Mesenchymal stem cell (in vitro differentiated cells and primary cell): ENCODE results near the gene DUOX2.

Source experiments
- DNase-seq: peaks from one replicate; pipeline ENCODE4 v3.0.0-alpha.2; 2013
- H2AFZ ChIP-seq: one replicate; pipeline ENCODE4 v1.6.1; 2013; ENCODE audit warnings: low read depth, mild to moderate bottlenecking, control low read depth, inconsistent platforms, low read length, moderate library complexity
- H2AK5ac ChIP-seq: 2 replicates; pipeline ENCODE4 v1.6.1; 2013; ENCODE audit warnings: low read length, moderate library complexity, mild to moderate bottlenecking, inconsistent platforms; ENCODE audit not compliant: severe bottlenecking
- H2BK120ac ChIP-seq: one replicate; pipeline ENCODE4 v1.6.1; 2013; ENCODE audit warnings: low read depth, mild to moderate bottlenecking, inconsistent platforms, low read length, moderate library complexity
- H2BK12ac ChIP-seq, 2 experiments: one replicate each; pipeline ENCODE4 v1.6.1; 2013; ENCODE audit warnings: inconsistent platforms in 2 of 2, low read length in 2 of 2, mild to moderate bottlenecking in 2 of 2, moderate library complexity in 2 of 2, control low read depth in 1 of 2
- H2BK15ac ChIP-seq: one replicate; pipeline ENCODE4 v1.6.1; 2013; ENCODE audit warnings: mild to moderate bottlenecking, low read depth, inconsistent platforms; ENCODE audit not compliant: poor library complexity, severe bottlenecking
- H2BK5ac ChIP-seq: 2 replicates; pipeline ENCODE4 v1.6.1; 2013; ENCODE audit warnings: low read depth, mild to moderate bottlenecking, low read length, control low read depth, inconsistent platforms; ENCODE audit not compliant: poor library complexity, severe bottlenecking
- H3K14ac ChIP-seq, 2 experiments: one replicate each; pipeline ENCODE4 v1.6.1; 2013; ENCODE audit warnings: inconsistent platforms in 2 of 2, low read length in 2 of 2, control low read depth in 1 of 2, mild to moderate bottlenecking in 1 of 2, moderate library complexity in 1 of 2
- H3K18ac ChIP-seq, 2 experiments: one replicate each; pipeline ENCODE4 v1.6.1; 2013; ENCODE audit warnings: inconsistent platforms in 2 of 2, low read length in 2 of 2, control low read depth in 1 of 2, low read depth in 1 of 2, mild to moderate bottlenecking in 1 of 2
- H3K23ac ChIP-seq, 2 experiments: one replicate each; pipeline ENCODE4 v1.6.1; 2013; ENCODE audit warnings: inconsistent platforms in 2 of 2, low read length in 2 of 2, mild to moderate bottlenecking in 2 of 2, moderate library complexity in 2 of 2, control low read depth in 1 of 2
- H3K27ac ChIP-seq: 2 replicates; pipeline ENCODE4 v1.5.1; 2013; ENCODE audit warnings: mild to moderate bottlenecking, moderate library complexity, low read length, control low read depth, inconsistent platforms; ENCODE audit not compliant: poor library complexity, severe bottlenecking
- H3K27me3 ChIP-seq, 2 experiments: 2 replicates each; pipeline versions ENCODE4 v1.6.1 to v1.7.0; 2013; ENCODE audit warnings: low read length in 2 of 2, mild to moderate bottlenecking in 2 of 2, moderate library complexity in 2 of 2, control low read depth in 1 of 2, inconsistent platforms in 1 of 2; ENCODE audit not compliant: control insufficient read depth in 1 of 2, insufficient read depth in 1 of 2
- H3K36me3 ChIP-seq, 2 experiments: 2 replicates each; pipeline versions ENCODE4 v1.6.1 to v1.7.0; 2013; ENCODE audit warnings: low read length in 2 of 2, control low read depth in 1 of 2, inconsistent platforms in 1 of 2, low read depth in 1 of 2, mild to moderate bottlenecking in 1 of 2; ENCODE audit not compliant: insufficient read depth in 2 of 2, control insufficient read depth in 1 of 2
- H3K4ac ChIP-seq, 2 experiments: one replicate each; pipeline ENCODE4 v1.6.1; 2013; ENCODE audit warnings: inconsistent platforms in 2 of 2, low read length in 2 of 2, mild to moderate bottlenecking in 2 of 2, moderate library complexity in 2 of 2, control low read depth in 1 of 2, low read depth in 1 of 2
- H3K4me1 ChIP-seq: 2 replicates; pipeline ENCODE4 v1.6.1; 2013; ENCODE audit warnings: low read depth, low read length, control low read depth; ENCODE audit not compliant: control insufficient read depth, insufficient read depth
- H3K4me2 ChIP-seq: 2 replicates; pipeline ENCODE4 v1.6.1; 2013; ENCODE audit warnings: low read length, mild to moderate bottlenecking, inconsistent platforms; ENCODE audit not compliant: poor library complexity, severe bottlenecking
- H3K4me3 ChIP-seq, 2 experiments: 2 replicates each; pipeline versions ENCODE4 v1.5.1 to v1.7.0; 2013; ENCODE audit warnings: low read length in 2 of 2, mild to moderate bottlenecking in 2 of 2, control low read depth in 1 of 2, low read depth in 1 of 2; ENCODE audit not compliant: insufficient read depth in 1 of 2
- H3K79me1 ChIP-seq: replicated peaks from 2 replicates; pipeline ENCODE4 v1.6.1; 2013; ENCODE audit warnings: mild to moderate bottlenecking, control low read depth, low read length, inconsistent platforms; ENCODE audit not compliant: poor library complexity, severe bottlenecking
- H3K9ac ChIP-seq: 2 replicates; pipeline ENCODE4 v1.7.0; 2013; ENCODE audit warnings: mild to moderate bottlenecking, low read length, moderate library complexity
- H3K9me3 ChIP-seq: 2 replicates; pipeline ENCODE4 v1.7.0; 2013; ENCODE audit warnings: mild to moderate bottlenecking, low read length; ENCODE audit not compliant: control insufficient read depth
- H4K8ac ChIP-seq: one replicate; pipeline ENCODE4 v1.6.1; 2013; ENCODE audit warnings: inconsistent platforms, mild to moderate bottlenecking, low read length, moderate library complexity
- H4K91ac ChIP-seq: one replicate; pipeline ENCODE4 v1.6.1; 2013; ENCODE audit warnings: mild to moderate bottlenecking, low read length, inconsistent platforms
- WGBS: methylation state at CpG from one replicate; pipeline ENCODE4 v1.1.7; 2013; ENCODE audit warnings: mixed read lengths; 5-methylcytosine and 5-hydroxymethylcytosine counted together

DUOX2 gene

DNA sequence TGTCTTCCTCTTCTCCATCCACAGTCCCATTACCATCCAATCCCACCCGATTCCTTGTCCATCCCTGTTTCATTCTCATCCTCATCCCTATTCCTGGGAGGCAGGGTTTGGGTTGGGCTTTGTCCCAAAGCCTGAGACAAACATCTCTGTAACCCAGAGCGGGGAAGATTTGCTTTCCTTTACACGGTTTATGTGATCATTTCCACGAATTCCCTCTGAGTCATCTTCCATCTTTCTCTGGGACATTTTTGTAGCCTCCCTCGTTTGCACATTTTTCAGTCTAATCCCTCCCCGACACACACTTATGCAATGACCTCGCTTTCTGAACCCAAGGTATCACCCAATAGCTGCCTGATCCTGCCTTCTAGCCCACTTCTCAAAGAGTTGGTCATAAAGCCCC lies 22.8 kb downstream of the DUOX2 start:
- H2AK5ac ChIP-seq = no peak overlapping the region
- no peak overlapping the region for H2BK15ac ChIP-seq
- H2AFZ ChIP-seq = no peak overlapping the region
- no peak overlapping the region for H3K27ac ChIP-seq
- no peak overlapping the region for H3K9ac ChIP-seq
- no peak overlapping the region for H3K14ac ChIP-seq
- H3K4me2 ChIP-seq = no peak overlapping the region
- no peak overlapping the region for H3K23ac ChIP-seq
- no peak overlapping the region for H4K8ac ChIP-seq
- H4K91ac ChIP-seq = no peak overlapping the region
- H3K18ac ChIP-seq = no peak overlapping the region
- H3K4ac ChIP-seq = no peak overlapping the region
- H3K4me3 ChIP-seq = no peak overlapping the region
- no peak overlapping the region for H2BK120ac ChIP-seq
- H3K36me3 ChIP-seq = no peaks in the 10 kb centered on the region
- no peaks in the 10 kb centered on the region for H3K4me1 ChIP-seq
- H2BK12ac ChIP-seq = no peak overlapping the region
- H3K9me3 ChIP-seq = no peaks in the 10 kb centered on the region
- no peaks in the 10 kb centered on the region for H3K79me1 ChIP-seq
- 47% methylated on average over 7 of the region's 7 CpGs for WGBS
- peak; percentile 63 for DNase-seq
- peaks cover 37 to 67% of the 10 kb centered on the region in 2 experiments for H3K27me3 ChIP-seq
- no peak overlapping the region for H2BK5ac ChIP-seq

DNA sequence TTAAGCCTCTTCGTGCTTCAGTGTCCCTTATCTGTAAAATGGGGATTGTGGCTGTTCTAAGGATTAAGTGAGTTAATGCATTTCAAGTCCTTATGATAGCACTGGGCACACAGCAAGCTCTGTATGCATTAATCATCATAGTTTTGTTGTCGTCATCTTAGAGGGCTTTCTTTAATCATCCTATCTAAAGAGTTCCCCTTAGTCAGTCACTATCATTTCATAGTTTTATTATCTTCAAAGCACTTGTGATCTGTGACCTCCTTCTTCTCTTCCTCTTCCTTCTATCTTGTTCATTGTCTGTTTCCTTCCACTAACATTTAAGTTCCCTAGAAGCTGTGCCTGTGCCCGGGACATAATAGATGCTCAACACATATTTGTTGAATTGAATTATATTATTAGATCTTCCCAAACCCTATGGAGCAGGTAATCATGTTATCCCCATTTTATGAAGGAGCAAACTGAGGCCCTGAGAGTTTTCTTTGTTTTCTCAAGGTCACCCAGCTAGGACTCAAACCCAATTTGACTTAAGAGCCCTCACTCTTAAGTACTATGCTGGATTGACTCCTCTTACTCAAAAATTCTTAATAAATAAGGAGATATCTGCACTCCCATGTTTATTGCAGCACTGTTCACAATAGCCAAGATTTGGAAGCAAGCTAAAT lies 24.1 kb downstream of the DUOX2 start:
- H3K14ac ChIP-seq = no peak overlapping the region
- peak; percentile 44 for DNase-seq
- H4K91ac ChIP-seq = no peak overlapping the region
- no peak overlapping the region for H4K8ac ChIP-seq
- no peaks in the 10 kb centered on the region for H3K36me3 ChIP-seq
- H3K9me3 ChIP-seq = no peaks in the 10 kb centered on the region
- H3K79me1 ChIP-seq = no peaks in the 10 kb centered on the region
- WGBS = 50% methylated on average over 1 of the region's 3 CpGs
- H2BK5ac ChIP-seq = no peak overlapping the region
- no peak overlapping the region for H2AK5ac ChIP-seq
- H3K23ac ChIP-seq = no peak overlapping the region
- no peak overlapping the region for H3K4me2 ChIP-seq
- H2BK12ac ChIP-seq = no peak overlapping the region
- H3K4me3 ChIP-seq = no peak overlapping the region
- no peak overlapping the region for H3K18ac ChIP-seq
- H3K27me3 ChIP-seq = peaks cover 32 to 57% of the 10 kb centered on the region in 2 experiments
- H2BK15ac ChIP-seq = no peak overlapping the region
- H2AFZ ChIP-seq = no peak overlapping the region
- no peak overlapping the region for H3K4ac ChIP-seq
- no peaks in the 10 kb centered on the region for H3K4me1 ChIP-seq
- H3K9ac ChIP-seq = no peak overlapping the region
- no peak overlapping the region for H3K27ac ChIP-seq
- no peak overlapping the region for H2BK120ac ChIP-seq

DNA sequence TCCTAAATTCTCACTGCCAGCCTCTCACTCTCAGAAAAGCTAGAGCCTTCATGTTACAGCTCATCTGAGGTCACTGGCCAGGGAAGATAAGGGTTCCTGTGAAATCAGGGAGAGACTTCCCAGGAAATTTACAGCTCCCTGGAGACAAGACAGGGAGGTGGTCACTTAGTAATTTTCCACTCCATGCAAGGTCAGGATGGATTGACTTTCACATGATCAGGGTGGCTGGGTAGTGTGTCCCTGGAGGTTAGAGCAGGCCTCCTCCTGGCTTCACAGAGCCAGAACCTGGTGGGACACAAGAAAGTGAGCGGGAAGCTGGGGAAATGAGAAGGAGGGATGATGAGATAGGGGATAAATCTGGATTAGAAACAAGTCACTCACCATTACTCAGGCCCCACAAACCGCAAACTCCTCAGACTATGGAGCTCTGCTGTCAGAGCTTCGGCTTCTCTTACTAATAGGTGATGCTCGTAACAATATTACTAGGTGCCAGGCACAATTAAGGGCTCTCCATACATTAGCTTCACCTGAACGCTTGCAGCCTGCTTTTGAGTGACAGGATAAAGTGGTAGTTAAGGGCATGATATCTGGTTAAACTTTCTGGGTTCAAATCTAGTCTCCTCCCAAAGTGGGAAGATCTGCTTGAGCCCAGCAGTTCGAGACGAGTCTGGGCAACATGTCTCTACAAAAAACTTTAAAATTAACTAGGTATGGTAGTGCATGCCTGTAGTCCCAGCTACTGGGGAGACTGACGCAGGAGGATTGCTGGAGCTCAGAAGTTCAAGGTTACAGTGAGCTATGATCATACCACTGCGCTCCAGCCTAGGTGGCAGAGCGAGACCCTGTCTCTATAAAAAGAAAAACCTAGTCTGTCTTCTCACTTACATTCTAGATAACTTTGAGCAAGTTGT lies 24.9 kb downstream of the DUOX2 start:
- Histone ChIP-seq H3K4me3 (no peak overlapping the region), H3K9me3 (no peaks in the 10 kb centered on the region), H3K14ac (no peak overlapping the region), H2BK120ac (no peak overlapping the region), H3K36me3 (no peaks in the 10 kb centered on the region), H3K27me3 (peaks cover 30 to 55% of the 10 kb centered on the region in 2 experiments), H3K18ac (no peak overlapping the region), H3K4me2 (no peak overlapping the region), H2BK12ac (no peak overlapping the region), H2AK5ac (no peak overlapping the region), H3K27ac (no peak overlapping the region), H3K79me1 (no peaks in the 10 kb centered on the region), H3K4ac (no peak overlapping the region), H3K23ac (no peak overlapping the region), H3K9ac (no peak overlapping the region), H4K91ac (no peak overlapping the region), H2AFZ (no peak overlapping the region), H2BK15ac (no peak overlapping the region), H2BK5ac (no peak overlapping the region), H3K4me1 (no peaks in the 10 kb centered on the region), H4K8ac (peak overlapping the region; percentile 17)
- WGBS = 85% methylated on average over 4 of the region's 10 CpGs
- DNase-seq = peak; percentile 21

DNA sequence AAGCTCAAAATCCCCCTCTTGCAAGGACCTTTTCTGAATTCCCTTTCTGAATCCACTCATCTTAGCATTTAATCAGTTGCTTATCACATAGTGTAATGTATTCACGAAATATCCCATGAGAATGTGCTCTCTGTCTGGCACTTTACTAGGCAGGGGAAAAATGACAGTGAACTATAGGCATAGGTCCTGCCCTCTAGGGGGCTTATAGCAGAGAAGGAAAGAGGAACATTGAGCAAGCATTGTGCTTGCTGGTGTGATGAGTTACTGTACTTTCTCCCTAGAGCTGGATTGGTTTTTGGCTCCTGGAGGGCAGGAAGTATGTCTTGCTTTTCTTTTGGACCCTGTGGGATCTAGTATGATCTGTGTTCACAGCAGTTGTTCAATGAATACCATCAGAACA lies 26.5 kb downstream of the DUOX2 start:
- no peak overlapping the region for H3K9ac ChIP-seq
- H3K4me3 ChIP-seq = no peak overlapping the region
- H3K27ac ChIP-seq = no peak overlapping the region
- H3K14ac ChIP-seq = no peak overlapping the region
- H3K4me1 ChIP-seq = no peaks in the 10 kb centered on the region
- DNase-seq = no peak
- no peak overlapping the region for H4K91ac ChIP-seq
- no peaks in the 10 kb centered on the region for H3K9me3 ChIP-seq
- H3K18ac ChIP-seq = no peak overlapping the region
- no peak overlapping the region for H2BK120ac ChIP-seq
- H3K79me1 ChIP-seq = no peaks in the 10 kb centered on the region
- peaks cover 24 to 43% of the 10 kb centered on the region in 2 experiments for H3K27me3 ChIP-seq
- H2AK5ac ChIP-seq = no peak overlapping the region
- no peak overlapping the region for H2AFZ ChIP-seq
- H2BK12ac ChIP-seq = no peak overlapping the region
- no peak overlapping the region for H3K4me2 ChIP-seq
- 58% methylated on average over 1 of the region's 1 CpG for WGBS
- no peak overlapping the region for H4K8ac ChIP-seq
- H2BK15ac ChIP-seq = no peak overlapping the region
- H3K4ac ChIP-seq = no peak overlapping the region
- no peak overlapping the region for H3K23ac ChIP-seq
- no peak overlapping the region for H2BK5ac ChIP-seq
- H3K36me3 ChIP-seq = no peaks in the 10 kb centered on the region
